ENCODE data around the gene DTNBP1.

DNA sequence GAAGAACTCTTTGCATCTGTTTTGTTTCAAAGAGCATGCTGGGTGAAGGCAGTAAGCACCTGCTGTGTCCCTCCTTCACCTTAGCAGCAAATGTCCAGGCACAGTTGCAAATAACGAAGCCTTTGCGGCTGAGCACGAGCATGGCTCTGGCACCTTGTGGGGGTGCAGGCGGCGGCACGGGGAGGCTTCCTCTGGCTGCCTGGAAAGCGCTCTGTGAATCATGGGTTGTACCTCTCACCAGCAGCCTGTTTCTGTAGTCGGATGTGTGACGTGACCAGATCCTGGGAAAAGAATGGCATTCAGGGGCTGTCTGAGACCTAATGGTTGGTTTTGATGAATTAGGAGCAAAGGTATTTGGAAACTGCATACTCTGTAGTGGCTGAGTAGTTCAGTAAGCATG, 144.8 kb downstream of the DTNBP1 start:
- no peak for TF ChIP-seq CTCF (IDR thresholded peaks at IDR 0.05)
- TF ChIP-seq POLR2AphosphoS5 (IDR thresholded peaks at IDR 0.05), result no peak

Measured in prostate gland (tissue), 2 donors.